ENCODE results near the gene GNB1. TPM values are rescaled to one million over a fixed set of nuclear protein-coding genes. Genes with fewer than 3 reads are reported as not detected.
A peak's percentile ranks its signal among the peaks of the same experiment; 100 is the strongest.

The GNB1 gene
- polyA plus RNA-seq, 3 donors = 41.9 to 357 (median 111) TPM

GRCh38 chr1:1783320-1783719, 107.6 kb downstream of the GNB1 start:
- Histone ChIP-seq H3K9me3 (replicated peaks in 1 of 2; ENCODE audit: control insufficient read depth in 1 of 2, insufficient read depth in 1 of 2, low read length in 2 of 2) (no peaks in the 10 kb centered on the region), H3K4me2 (replicated peaks; ENCODE audit: extremely low read depth, low read length, poor library complexity, severe bottlenecking) (peak overlapping the region; percentile 92), H3K4me3 (replicated peaks in 1 of 3; ENCODE audit: low read depth in 2 of 3, low read length in 3 of 3) (peak overlapping the region in 1 of 3 experiments; percentile 99), H3K4me1 (ENCODE audit: control insufficient read depth in 1 of 2, insufficient read depth in 2 of 2, low read length in 2 of 2) (peaks cover 38 to 46% of the 10 kb centered on the region in 2 donors), H2AFZ (ENCODE audit: insufficient read depth, low read depth, low read length, poor library complexity, severe bottlenecking) (no peak overlapping the region), H3K36me3 (replicated peaks in 1 of 2; ENCODE audit: control insufficient read depth in 1 of 2, insufficient read depth in 2 of 2, low read length in 2 of 2) (peaks cover 38 to 40% of the 10 kb centered on the region in 2 donors), H3K27ac (ENCODE audit: low read depth in 1 of 2, low read length in 2 of 2) (peak overlapping the region; percentile 90 to 96), H3K79me2 (ENCODE audit: insufficient read depth, low read length) (peaks cover 88% of the 10 kb centered on the region), H3K27me3 (ENCODE audit: control insufficient read depth in 2 of 2, insufficient read depth in 2 of 2, low read length in 2 of 2) (no peaks in the 10 kb centered on the region), H4K20me1 (ENCODE audit: insufficient read depth, low read length) (peaks cover 70% of the 10 kb centered on the region), H3K9ac (ENCODE audit: insufficient read depth, low read length, poor library complexity, severe bottlenecking) (peak overlapping the region; percentile 73)
- no peak for TF ChIP-seq CTCF (IDR thresholded peaks at IDR 0.05)
- Mint-ChIP-seq H3K27me3 (ENCODE audit: low read depth in 3 of 3) (peaks cover 0 to 7% (median 0%) of the 10 kb centered on the region in 3 donors), H3K27ac (peak overlapping the region; percentile 87 to 99 (median 90)), H3K4me3 (peak overlapping the region in 1 of 2 donors; percentile 31), H3K9me3 (peaks cover 0 to 2% (median 0%) of the 10 kb centered on the region in 7 donors), H3K36me3 (peaks cover 37 to 46% of the 10 kb centered on the region in 2 donors), H3K4me1 (peaks cover 39% of the 10 kb centered on the region)
- intact Hi-C loops (cut with micrococcal nuclease) = loop anchor here in 1 of 2 donors (5.0 kb wide), 3 partner anchors 109 to 476 kb away; partner anchors contain the start of genes ACAP3, GNB1 and PUSL1
- DNase-seq = no peak
- 86% methylated on average over 7 of the region's 8 CpGs for WGBS (ENCODE audit: insufficient coverage)

GRCh38 chr1:1782399-1783221, 108.3 kb downstream of the GNB1 start:
- Histone ChIP-seq H3K79me2 (ENCODE audit: insufficient read depth, low read length) (peaks cover 88% of the 10 kb centered on the region), H3K27ac (ENCODE audit: low read depth in 1 of 2, low read length in 2 of 2) (peak overlapping the region; percentile 90 to 96), H4K20me1 (ENCODE audit: insufficient read depth, low read length) (peaks cover 69% of the 10 kb centered on the region), H3K36me3 (replicated peaks in 1 of 2; ENCODE audit: control insufficient read depth in 1 of 2, insufficient read depth in 2 of 2, low read length in 2 of 2) (peaks cover 31 to 33% of the 10 kb centered on the region in 2 donors), H3K27me3 (ENCODE audit: control insufficient read depth in 2 of 2, insufficient read depth in 2 of 2, low read length in 2 of 2) (no peaks in the 10 kb centered on the region), H3K4me2 (replicated peaks; ENCODE audit: extremely low read depth, low read length, poor library complexity, severe bottlenecking) (peak overlapping the region; percentile 92), H3K9ac (ENCODE audit: insufficient read depth, low read length, poor library complexity, severe bottlenecking) (peak overlapping the region; percentile 73), H3K4me3 (replicated peaks in 1 of 3; ENCODE audit: low read depth in 2 of 3, low read length in 3 of 3) (peak overlapping the region; percentile 9 to 99 (median 30)), H3K9me3 (replicated peaks in 1 of 2; ENCODE audit: control insufficient read depth in 1 of 2, insufficient read depth in 1 of 2, low read length in 2 of 2) (no peaks in the 10 kb centered on the region), H3K4me1 (ENCODE audit: control insufficient read depth in 1 of 2, insufficient read depth in 2 of 2, low read length in 2 of 2) (peaks cover 40 to 50% of the 10 kb centered on the region in 2 donors), H2AFZ (ENCODE audit: insufficient read depth, low read depth, low read length, poor library complexity, severe bottlenecking) (peak overlapping the region; percentile 72)
- DNase-seq = peak; percentile 71 to 81 (median 76)
- WGBS (ENCODE audit: insufficient coverage) = 3% methylated on average over 34 of the region's 36 CpGs
- Mint-ChIP-seq H3K36me3 (peaks cover 32 to 39% of the 10 kb centered on the region in 2 donors), H3K4me1 (peaks cover 41% of the 10 kb centered on the region), H3K9me3 (peaks cover 0 to 2% (median 0%) of the 10 kb centered on the region in 7 donors), H3K27me3 (ENCODE audit: low read depth in 3 of 3) (peaks cover 0 to 7% (median 0%) of the 10 kb centered on the region in 3 donors), H3K27ac (peak overlapping the region; percentile 87 to 99 (median 90)), H3K4me3 (peak overlapping the region; percentile 57 to 62)
- TF ChIP-seq CTCF (IDR thresholded peaks at IDR 0.05) = no peak
- intact Hi-C loops (cut with micrococcal nuclease) = loop anchor here in 1 of 2 donors (5.0 kb wide), 3 partner anchors 110 to 475 kb away; partner anchors contain the start of genes ACAP3, GNB1 and PUSL1
